Osteocyte (in vitro differentiated cells): ENCODE results near the gene LRCH1. TPM values are rescaled to one million over a fixed set of nuclear protein-coding genes. Genes with fewer than 3 reads are reported as not detected.

ENCODE experiments used
- DNase-seq: peaks from one replicate; pipeline ENCODE4 v3.0.0; 2021; ENCODE audit warnings: mixed read lengths; ENCODE audit not compliant: unreplicated experiment; ENCODE audit errors: extremely low spot score
- H3K27ac Mint-ChIP-seq: one replicate; pipeline ENCODE4 v1.8.0; 2021; ENCODE audit warnings: mild to moderate bottlenecking, mixed read lengths; ENCODE audit not compliant: unreplicated experiment
- H3K27me3 Mint-ChIP-seq: one replicate; pipeline ENCODE4 v1.8.0; 2021; ENCODE audit warnings: mixed read lengths; ENCODE audit not compliant: unreplicated experiment
- H3K36me3 Mint-ChIP-seq: one replicate; pipeline ENCODE4 v1.8.0; 2021; ENCODE audit warnings: mixed read lengths; ENCODE audit not compliant: unreplicated experiment
- H3K4me1 Mint-ChIP-seq: one replicate; pipeline ENCODE4 v1.8.0; 2021; ENCODE audit warnings: mixed read lengths; ENCODE audit not compliant: unreplicated experiment
- H3K4me3 Mint-ChIP-seq: one replicate; pipeline ENCODE4 v1.8.0; 2021; ENCODE audit warnings: mild to moderate bottlenecking, moderate library complexity, mixed read lengths; ENCODE audit not compliant: unreplicated experiment
- H3K9me3 Mint-ChIP-seq: one replicate; pipeline ENCODE4 v1.8.0; 2021; ENCODE audit warnings: mixed read lengths; ENCODE audit not compliant: unreplicated experiment
- CTCF ChIP-seq: fragments of 200-600 bp; sonication (generic); IDR thresholded peaks from 2 replicates; pipeline ENCODE4 v1.5.0; 2021; ENCODE audit warnings: antibody characterized with exemption, mild to moderate bottlenecking, moderate library complexity
- total RNA-seq: library from RNA; stranded (reverse); gene quantifications from 2 replicates; pipeline ENCODE4 v1.2.1, GENCODE V29; 2021

Gene LRCH1
- total RNA-seq, 1 donor from 2014 or later, result 13.9 TPM

- DNase-seq, result no peak
- H3K36me3 Mint-ChIP-seq, result no peaks in the 10 kb centered on the region
- H3K27me3 Mint-ChIP-seq, result no peaks in the 10 kb centered on the region
- peaks cover 37% of the 10 kb centered on the region for H3K4me1 Mint-ChIP-seq
- no peaks in the 10 kb centered on the region for H3K9me3 Mint-ChIP-seq
- no peak for TF ChIP-seq CTCF
- H3K4me3 Mint-ChIP-seq, result no peak overlapping the region
- no peak overlapping the region for H3K27ac Mint-ChIP-seq
Observed at GRCh38 chr13:46606970-46607369, 54.0 kb downstream of the LRCH1 start.

- Mint-ChIP-seq H3K9me3 (no peaks in the 10 kb centered on the region), H3K27me3 (no peaks in the 10 kb centered on the region), H3K4me3 (no peak overlapping the region), H3K27ac (peak overlapping the region; percentile 3), H3K4me1 (peaks cover 35% of the 10 kb centered on the region), H3K36me3 (no peaks in the 10 kb centered on the region)
- DNase-seq, result no peak
- TF ChIP-seq CTCF, result no peak
Observed at GRCh38 chr13:46607768-46608564, 55.0 kb downstream of the LRCH1 start.

GRCh38 chr13:46609052-46609451, 56.1 kb downstream of the LRCH1 start:
- no peak overlapping the region for H3K4me3 Mint-ChIP-seq
- no peaks in the 10 kb centered on the region for H3K9me3 Mint-ChIP-seq
- no peak overlapping the region for H3K27ac Mint-ChIP-seq
- no peak for TF ChIP-seq CTCF
- no peaks in the 10 kb centered on the region for H3K27me3 Mint-ChIP-seq
- H3K36me3 Mint-ChIP-seq, result no peaks in the 10 kb centered on the region
- H3K4me1 Mint-ChIP-seq, result peaks cover 32% of the 10 kb centered on the region
- no peak for DNase-seq

GRCh38 chr13:46609726-46610125, 56.8 kb downstream of the LRCH1 start:
- no peak for DNase-seq
- no peak overlapping the region for H3K4me3 Mint-ChIP-seq
- no peaks in the 10 kb centered on the region for H3K27me3 Mint-ChIP-seq
- H3K9me3 Mint-ChIP-seq, result no peaks in the 10 kb centered on the region
- TF ChIP-seq CTCF, result no peak
- H3K4me1 Mint-ChIP-seq, result peaks cover 30% of the 10 kb centered on the region
- H3K36me3 Mint-ChIP-seq, result no peaks in the 10 kb centered on the region
- no peak overlapping the region for H3K27ac Mint-ChIP-seq

GRCh38 chr13:46612267-46612666, 59.3 kb downstream of the LRCH1 start:
- H3K27me3 Mint-ChIP-seq, result no peaks in the 10 kb centered on the region
- H3K4me1 Mint-ChIP-seq, result peaks cover 34% of the 10 kb centered on the region
- H3K9me3 Mint-ChIP-seq, result no peaks in the 10 kb centered on the region
- no peak for DNase-seq
- no peaks in the 10 kb centered on the region for H3K36me3 Mint-ChIP-seq
- TF ChIP-seq CTCF, result no peak
- no peak overlapping the region for H3K4me3 Mint-ChIP-seq
- H3K27ac Mint-ChIP-seq, result no peak overlapping the region
